Measurements from ENCODE around the gene PPP1R9A. TPM values are rescaled to one million over a fixed set of nuclear protein-coding genes. Genes with fewer than 3 reads are reported as not detected.

Gene PPP1R9A
- total and polyA plus RNA-seq, 4 donors, result 1.2 to 12.0 (median 4.5) TPM

DNA sequence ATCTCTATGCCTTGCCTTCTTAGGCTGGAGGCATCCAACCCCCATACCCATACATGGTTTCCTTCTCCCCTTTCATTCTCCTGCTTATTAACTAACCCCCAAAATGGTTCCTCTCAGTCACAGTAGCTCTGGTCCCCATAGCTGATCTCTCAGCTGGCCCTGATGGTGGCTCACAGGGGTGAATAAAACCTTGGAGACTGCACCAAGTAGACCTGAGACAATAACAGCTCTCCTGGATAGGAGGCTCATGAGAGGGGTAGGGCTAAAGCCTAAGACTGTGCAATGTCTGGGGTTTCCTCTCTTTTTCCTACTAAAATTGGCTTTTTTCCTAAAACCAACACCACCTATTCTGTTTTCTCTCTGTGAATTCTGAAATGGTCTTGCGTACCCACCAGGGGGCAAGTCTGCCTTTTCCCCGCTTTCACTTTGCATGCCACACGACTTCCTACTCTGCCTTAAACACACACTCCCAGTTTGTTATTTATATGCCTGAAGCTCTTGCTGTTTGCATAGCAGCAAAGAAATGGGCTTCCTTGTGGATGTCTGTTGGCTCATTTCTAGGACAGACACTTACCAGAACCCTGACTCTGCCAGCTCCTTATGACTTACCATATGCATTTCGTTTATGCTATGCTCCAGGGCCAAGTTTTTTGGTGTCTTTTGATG, 435.4 kb downstream of the PPP1R9A start:
- intact Hi-C loops (cut with DNase I), result no loop called here
- no peak for DNase-seq
- no peak for ATAC-seq (ENCODE audit: low FRiP score)
- H3K9me3 ChIP-seq (ENCODE audit: control insufficient read depth, low read length), result no peaks in the 10 kb centered on the region
- no peaks in the 10 kb centered on the region for H3K4me1 ChIP-seq (ENCODE audit: control insufficient read depth in 1 of 2, insufficient read depth in 2 of 2, low read length in 2 of 2)
- 52 to 62% methylated on average over 4 of the region's 4 CpGs for WGBS, 2 donors
- no peaks in the 10 kb centered on the region for H3K27me3 ChIP-seq (ENCODE audit: control insufficient read depth in 1 of 2, insufficient read depth in 2 of 2, low read length in 1 of 2)
- no peak overlapping the region for H3K27ac ChIP-seq (ENCODE audit: low read depth in 1 of 2, low read length in 2 of 2)
- no peaks in the 10 kb centered on the region for H3K36me3 ChIP-seq (ENCODE audit: control insufficient read depth in 1 of 2, insufficient read depth in 2 of 2, low read length in 1 of 2)
- H3K4me3 ChIP-seq (ENCODE audit: low read length in 2 of 2), result no peak overlapping the region
